HG03108 (cell line): ENCODE data around the gene PRPF19.
"Not testable (repeated sequence)": the region's sequence is repeated elsewhere in the genome, so short reads cannot be mapped to it uniquely, and the experiment has no call there.

Experiments used
- ATAC-seq: cut with Tn5 transposase; IDR thresholded peaks from one replicate; pipeline ENCODE4 v1.9.1; 2021; ENCODE audit warnings: moderate library complexity; ENCODE audit not compliant: unreplicated experiment

PRPF19 gene

DNA sequence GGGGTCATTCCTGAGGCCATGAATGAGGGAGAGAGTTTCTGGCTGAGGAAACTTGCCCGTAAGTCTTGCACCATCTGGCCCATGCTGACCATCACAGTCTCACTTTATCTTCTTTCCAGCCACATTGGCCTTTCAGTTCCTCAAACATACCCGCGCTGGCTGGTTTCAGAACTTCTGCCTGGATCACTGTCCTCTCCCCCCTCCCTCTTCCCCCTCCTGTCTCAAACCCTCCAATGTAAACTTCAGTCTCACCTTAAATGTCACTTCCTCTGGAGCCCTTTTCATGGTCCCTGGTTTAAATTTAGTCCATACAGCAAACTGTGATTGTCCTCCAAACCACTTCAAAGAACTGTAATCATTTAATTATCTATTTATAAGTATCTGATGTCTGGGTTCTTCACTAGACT lies 3.9 kb upstream of the PRPF19 start:
- ATAC-seq = peak; percentile 33

DNA sequence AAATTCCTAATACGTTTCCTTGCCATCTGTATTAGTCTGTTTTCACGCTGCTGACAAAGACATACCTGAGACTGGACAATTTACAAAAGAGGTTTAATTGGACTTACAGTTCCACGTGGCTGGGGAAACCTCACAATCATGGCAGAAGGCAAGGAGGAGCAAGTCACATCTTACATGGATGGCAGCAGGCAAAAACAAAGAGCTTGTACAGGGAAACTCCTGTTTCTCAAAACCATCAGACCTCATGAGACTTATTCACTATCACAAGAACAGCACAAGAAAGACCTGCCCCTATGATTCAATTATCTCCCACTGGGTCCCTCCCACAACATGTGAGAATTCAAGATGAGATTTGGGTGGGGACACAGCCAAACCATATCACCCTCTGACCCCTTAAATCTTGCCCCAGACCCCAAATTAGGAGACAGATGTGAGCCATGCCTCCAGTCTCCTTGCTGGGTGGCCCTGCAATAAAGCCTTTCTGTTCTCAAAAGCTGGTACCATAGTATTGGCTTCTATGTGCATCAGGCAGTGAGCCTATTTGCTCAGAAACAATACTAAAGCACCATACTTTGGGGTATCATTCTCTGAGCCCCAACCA lies 3.4 kb upstream of the PRPF19 start:
- ATAC-seq = not testable (repeated sequence)

DNA sequence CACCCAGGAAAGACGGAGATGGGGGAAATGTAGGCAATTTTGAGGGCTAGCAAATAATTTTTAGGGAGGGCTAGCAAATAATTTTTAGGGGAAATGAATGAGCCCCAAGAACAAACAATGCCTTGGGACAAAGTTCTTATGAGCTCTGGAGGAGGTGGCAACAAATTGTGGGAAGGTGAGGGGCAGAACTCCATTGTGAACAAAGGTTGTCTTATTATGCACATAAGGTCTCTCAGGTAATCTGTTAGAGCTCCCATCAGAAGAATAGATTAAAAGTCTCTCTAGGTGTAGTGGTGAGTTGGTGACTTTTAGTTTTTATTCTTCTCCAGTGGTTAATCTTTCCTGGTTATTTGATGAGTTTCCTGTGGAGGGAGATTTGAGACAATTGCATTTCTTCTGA lies 2.4 kb upstream of the PRPF19 start:
- ATAC-seq = no peak

DNA sequence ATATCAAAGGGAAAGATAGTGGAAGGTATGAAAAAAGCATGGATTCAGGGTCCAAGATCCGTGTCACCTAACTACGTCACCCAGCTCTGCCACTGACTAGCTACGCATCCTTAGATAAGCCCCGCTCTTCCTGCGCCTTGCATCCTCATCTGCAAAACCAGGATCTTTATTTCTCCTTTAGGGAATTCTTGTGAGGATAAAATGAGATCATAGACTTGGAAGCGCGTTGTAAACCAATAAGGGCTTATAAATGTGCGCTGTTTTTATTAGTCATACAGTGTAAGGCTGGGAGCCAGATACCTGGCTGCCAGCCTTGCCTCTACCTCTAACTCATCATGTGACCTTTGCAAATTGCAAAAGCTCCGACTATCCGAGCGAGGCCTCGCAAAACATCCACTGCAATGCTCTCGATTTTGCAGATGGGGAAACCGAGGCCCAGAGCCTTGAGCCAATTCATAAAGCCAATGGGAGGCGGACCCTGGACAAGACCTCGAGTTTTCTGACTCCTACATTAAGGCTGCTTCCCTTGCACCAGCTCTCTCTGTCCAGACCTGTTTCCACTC lies 753 bp downstream of the PRPF19 start:
- ATAC-seq = no peak

DNA sequence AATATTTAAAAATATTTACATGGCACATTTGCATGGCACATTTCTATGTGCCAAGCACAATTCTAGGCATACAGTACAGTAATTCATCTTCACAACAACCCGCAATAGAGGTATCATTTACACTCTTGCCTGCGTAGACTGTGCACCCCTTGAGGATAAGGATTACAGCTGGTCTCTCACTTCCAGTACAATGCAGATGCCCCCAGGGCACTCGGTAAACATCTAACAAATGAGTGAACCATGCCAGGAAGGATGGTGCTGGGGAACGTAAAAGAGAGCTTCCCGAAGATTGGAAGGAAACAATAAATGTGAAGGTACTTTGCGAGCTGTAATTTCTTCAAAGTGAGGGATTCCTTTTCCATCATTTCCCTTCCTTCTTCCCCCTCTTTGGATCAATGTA lies 1.3 kb downstream of the PRPF19 start:
- no peak for ATAC-seq

DNA sequence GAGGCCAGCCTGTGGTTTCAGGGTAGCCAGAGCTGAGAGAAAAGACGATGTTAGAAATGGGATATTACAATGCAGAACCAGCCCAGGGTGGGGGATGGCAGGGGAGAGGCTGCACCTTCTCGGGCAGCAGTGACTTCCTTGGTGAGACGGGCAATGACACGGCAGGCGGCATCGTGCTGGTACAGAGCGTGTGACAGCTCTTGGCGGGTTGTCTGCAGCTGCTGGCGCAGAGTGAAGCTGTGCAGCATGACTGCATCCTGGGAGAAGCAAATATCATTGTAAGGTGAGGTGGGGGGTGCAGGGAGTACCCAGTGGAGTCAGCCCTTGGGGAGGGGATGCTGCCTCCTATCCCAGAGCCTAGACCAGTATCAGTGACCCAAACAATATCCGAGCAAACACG lies 3.8 kb downstream of the PRPF19 start:
- no peak for ATAC-seq

DNA sequence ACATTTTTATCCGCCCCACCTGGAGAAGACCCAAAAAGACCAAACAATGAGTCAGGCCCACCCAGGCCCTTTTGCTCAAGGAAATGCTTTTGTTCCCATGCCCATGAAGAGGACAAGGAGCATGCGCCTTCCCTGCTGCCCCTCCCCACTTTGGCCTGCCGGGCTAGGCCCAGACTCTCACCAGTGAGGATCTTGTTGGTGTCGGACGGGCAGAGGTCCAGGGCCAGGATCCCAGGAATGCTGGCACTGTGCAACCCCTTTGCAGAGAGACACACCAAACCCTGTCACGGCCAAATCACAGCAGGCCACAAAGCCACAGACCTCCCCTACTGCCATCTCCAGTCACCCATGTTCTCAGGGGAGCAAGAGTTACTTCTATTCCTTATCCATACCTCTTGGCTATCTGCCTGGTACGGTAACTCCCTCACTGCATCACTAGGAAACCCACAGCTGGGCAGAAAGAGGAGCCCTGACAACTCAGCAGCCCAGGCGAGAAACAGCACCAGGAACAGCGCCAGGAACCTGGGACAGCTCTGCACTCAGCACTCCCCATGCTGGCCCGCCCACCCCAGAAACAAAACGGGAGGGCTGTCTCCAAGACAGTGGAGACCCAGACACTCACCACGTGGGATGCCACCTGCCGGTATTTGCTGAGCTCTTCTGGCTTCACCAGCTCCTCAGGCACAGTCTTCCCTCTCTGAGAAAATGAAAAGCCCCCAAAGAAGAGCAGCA lies 5.5 kb downstream of the PRPF19 start:
- ATAC-seq = no peak

DNA sequence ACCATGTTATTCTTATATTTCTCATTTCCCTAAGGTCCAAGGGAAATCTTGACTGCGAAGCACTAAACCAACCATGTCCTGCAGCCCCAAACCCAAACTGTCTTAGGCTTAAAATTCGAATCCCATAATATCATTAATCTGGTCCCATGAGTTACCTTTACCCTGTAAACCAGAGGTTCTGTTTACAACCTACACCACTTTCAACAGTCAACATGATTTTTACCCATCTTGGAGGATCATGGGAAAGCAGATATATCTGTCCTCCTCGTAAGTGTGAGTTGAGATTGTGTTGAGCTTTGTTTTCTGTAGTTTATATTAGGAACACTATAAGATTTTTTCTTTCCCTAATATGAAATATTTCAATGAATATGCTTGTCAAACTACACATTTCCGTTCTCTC lies 6.4 kb downstream of the PRPF19 start:
- ATAC-seq = no peak

DNA sequence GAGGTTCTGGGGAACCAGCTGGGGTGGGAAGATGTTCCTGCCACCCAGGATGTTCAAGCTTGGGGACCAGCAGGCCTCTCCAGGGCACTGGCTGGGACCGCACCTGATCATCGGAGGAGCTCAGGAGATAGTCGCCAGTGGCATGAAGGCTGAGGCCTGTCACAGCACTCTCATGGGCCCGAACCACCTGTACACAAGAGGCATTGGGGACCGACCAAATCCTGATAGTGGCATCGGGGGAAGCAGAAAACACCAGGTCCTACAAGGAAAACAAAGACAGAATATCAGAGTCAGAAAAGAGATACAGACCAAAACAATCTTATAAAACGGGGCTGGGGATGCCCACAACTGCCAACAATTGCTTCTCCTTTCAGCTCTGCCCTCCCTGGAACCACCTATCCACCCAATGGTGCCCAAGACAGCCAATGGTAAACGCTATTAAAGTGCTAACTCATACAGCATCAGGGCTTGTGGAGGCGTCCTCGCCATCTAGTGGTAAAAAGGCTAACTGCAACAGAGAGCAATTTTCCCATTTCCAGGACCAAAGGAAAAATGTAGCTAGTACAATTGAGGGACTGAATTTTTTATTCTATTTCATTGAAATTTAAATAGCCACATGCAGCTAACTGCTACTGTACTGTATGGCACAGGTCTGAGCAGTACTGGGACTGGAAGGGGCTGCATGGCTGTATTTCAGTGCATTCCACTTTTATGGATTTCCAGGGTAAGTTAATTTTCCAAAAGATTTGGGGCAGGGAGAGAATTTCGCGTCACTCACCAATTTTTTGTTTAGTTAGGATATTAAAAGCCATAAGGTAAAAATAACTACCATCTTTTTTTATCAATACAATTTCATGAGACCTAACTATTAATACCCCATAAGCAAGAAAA lies 7.1 kb downstream of the PRPF19 start:
- ATAC-seq = no peak

DNA sequence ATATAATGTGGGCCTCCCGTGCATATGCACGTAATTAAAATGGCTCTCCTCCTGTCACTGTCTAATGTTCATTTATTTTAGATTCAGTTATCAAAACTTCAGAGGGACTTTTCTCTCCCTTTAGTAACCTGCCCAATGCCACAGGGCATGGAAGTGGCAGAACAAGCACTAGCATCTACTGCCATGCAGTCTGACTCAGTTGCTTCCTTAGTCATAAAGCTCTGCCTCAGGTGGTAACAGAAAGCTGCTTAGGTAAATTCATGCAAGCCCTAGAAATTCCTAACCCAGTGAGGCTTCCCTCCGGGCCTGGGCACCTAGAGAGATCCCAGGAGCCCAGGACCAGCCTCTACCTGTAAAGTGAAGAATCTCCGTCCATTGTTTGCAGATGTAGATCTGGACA lies 8.9 kb downstream of the PRPF19 start:
- no peak for ATAC-seq

DNA sequence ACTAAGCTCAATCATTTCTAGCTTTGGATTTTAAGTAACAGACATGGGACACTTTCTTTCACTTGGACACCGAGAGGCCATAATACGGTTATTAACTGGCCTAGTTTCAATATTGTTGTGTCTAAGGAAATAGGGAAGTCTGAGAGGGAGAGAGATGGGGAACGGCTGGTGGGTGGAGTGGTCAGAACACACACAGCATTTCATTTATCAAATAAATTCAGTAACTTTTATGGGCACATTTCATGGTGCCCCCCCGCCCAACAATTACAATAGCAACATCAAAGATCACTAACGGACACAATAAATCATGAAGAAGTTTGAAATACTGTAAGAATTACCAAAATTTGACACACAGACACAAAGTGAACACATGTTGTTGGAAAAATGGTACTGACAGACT lies 10.7 kb downstream of the PRPF19 start:
- ATAC-seq = no peak

DNA sequence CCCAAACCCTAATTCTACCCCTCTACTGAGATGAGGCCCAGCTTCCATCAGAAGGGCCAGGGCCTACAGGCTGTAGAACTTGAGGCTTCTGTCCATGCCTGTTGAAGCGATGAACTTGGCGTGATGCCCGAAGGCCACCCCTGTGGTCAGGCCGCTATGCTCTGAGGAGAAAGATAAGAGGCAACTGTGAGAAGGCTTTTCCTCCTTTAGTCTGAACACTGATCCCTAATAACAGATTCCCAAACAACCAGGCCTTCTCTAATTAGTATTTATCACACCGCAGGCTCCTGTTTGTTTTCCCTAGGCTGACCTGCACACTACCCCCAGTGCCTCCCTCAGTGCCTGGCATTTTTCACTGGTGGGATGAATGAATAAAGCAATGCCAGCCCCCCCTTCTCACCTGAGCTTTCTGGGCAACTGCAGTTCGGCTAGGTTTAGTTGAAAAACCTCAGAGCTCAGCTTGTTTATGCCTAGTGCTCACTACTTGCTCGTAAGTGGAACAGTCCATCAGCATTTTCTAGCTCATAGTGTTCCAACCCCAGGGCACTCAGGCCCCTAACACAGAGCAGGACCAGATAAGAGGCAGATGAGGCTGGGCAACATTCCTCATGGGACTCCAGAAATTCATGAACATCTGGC lies 15.2 kb downstream of the PRPF19 start:
- no peak for ATAC-seq

DNA sequence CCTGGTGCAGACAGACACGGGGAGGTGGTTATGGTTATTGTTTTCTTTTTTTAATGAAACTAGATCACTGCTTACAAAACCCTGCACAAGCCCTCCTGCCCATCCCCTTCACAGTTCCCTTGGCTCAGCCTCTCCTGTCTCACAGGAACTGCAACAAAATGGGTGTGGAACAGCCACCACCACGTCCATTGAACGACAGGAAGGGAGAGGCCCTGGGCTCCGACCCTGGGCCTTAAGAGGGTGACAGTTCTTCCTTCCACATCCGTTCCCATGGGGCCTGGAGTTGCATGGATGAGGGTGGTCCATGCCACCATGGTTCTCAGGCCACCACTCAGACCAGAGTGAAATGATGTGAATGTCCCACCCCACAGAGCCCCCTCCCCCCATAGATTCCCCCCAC lies 15.7 kb downstream of the PRPF19 start:
- no peak for ATAC-seq

DNA sequence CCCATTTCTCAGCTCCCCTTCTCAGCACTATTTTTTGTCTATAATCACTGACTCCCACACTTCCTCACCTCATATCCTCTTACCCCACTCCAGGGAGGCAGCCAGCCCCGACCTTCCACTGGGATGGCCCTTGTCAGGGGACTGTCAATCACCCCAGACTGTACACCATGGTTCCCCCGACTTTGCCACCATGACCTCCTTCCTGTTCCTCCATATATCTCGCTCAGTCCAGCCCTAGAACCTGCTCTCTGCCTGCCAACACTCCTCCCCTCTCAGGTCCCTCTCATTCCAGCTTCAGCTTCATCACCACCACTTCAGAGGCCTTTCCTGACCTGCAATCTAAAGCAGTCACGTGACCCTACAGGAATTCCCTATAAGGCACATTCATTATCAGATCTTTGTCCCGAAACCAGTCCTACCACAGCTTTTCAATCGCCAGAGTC lies 16.5 kb downstream of the PRPF19 start:
- no peak for ATAC-seq

DNA sequence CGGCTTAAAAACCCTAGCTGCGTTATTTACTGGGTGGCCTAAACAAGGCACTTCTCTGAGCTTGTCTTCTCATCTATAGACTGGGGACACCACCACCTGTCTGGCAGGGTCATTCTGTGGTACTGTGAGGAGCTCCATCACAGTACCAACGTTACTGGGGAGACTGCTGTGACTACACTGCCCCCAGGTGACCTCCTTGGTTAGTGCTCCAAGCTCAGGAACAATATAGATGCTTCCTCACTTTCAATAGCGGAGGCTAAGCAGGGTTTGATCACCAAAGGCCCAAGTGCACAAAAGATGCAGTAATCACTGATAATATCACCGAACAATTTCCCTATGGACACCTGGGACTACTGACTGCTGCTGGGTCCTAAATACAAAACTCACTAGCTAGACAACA lies 18.8 kb downstream of the PRPF19 start:
- peak; percentile 58 for ATAC-seq

DNA sequence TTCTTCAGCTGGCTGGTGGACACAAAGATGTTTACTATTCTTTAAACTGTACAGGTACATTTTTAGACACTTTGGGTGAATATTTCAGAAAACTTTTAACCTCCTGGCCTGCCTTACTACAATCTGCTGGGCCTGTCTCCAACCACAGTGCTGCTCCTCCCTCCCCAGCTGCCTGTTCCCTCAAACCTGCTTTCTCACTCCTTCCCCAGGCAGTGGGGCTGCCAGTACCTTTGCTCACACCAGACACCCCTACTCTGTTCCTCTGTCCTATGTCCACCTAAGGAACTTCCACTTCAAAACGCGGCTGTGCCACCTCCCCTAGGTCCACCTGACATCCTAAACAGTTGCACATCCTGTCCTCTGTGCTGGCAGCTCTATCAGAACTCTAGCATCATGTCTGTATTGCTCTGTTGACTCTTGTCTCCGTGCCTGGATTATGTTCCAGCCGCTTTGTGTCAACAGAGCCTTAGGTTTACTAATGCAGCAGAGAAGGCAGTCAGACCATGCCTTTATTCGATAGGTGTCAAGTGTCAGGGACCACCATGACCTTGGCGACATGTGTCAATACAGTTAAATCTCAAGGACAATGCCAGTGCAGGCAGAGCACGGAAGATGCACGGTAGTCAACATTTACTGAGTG lies 25.6 kb downstream of the PRPF19 start:
- ATAC-seq = no peak

DNA sequence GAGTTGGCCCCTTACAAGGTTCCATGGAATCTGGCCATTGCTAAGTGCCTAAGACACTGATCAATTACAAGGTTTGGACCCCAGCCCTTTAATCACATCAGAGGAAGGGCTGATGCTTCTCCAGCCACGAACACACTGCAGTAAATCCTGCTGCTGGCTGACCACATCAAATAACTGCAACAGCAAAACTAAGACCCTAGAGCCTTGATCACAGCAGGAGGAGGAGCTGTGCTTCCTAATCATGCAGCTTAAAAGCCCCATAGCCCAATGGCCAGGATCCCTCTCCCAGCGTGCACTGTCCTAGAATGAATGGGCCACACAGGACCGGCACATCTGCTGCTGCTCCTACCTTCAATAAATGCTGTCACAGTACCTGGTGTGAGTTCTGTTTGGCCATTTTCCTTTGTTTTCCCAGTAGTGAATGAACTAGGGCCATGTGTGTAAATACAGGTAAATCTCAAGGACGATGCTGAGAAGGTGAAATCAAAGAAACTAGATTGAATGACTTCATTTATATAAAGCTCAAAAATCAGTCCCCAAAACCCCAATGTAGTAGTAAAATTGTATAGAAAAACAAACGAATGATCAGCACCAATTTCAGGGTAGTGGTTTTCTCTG lies 26.3 kb downstream of the PRPF19 start:
- ATAC-seq = no peak

DNA sequence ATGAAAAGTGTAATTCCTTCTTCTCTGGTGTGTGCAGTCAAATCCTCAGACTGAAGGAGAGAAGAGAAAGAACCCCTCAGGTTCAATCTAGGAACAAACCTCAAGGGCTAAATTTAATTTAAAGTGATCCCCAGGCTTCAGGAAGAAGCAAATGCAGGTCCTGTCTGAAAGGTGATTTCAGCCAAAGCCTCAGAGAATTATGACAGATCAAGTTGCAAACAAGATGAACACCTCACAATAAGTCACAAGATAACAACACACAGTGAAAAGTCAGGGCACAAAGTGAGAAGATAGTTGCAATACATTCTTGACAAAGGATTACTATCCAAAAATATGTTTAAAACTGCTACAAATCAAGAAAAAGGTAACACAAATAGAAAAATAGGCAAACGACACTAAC lies 27.3 kb downstream of the PRPF19 start:
- no peak for ATAC-seq

DNA sequence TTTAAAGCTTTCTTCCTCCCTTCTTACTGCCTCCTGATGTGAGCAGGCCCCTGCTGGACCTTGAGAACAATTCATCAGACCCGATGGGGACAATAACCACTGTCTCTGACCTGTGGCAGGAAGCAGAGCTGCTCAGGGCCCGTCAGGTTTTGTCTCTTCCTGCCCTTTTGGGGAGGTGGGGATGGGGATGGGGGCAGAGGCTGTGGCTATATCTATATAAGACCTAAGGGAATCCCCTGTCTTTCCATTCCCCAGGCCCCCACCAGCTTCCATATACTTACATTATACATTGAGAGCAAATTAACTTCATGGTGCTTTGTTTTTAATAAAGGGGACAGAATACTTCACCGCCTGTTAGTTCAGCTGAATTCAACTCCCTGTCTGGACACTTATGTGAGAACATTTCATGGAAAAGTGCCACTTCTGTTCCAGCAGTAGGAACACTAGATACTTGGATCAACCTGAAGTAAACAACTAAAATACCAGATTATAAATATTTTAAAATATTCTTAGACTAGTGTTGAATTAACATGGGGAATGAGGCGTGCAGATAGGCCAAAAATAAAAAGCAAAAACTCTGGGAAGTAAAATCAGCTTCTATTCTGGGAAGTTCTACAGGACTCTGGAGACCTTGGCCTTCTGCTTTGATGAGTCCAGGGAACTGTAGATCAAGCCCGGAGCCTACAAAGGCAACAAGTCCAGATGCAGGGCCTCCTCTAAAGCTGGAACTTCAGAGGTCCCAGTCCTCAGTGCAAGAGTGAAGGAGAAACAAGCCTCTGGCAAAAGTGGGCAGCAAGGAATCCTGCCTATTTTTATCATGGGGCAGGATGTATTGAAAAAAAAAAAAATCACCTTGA lies 27.9 kb downstream of the PRPF19 start:
- no peak for ATAC-seq
